Right cardiac atrium (tissue), 5 donors: Measurements from ENCODE around the gene AMPD3. TPM values are rescaled to one million over a fixed set of nuclear protein-coding genes. Genes with fewer than 3 reads are reported as not detected.

Experiments used
- ATAC-seq, 2 donors: fragments of 200-7000 bp; cut with Tn5 transposase; one replicate each; pipeline versions ENCODE4 v1.8.0 to v1.9.1; 2020; ENCODE audit warnings: moderate library complexity in 2 of 2, mild to moderate bottlenecking in 1 of 2
- DNase-seq, 3 donors: peaks; one replicate each; pipeline ENCODE4 v3.0.0-alpha.2; 2020
- H3K27ac ChIP-seq: one replicate; pipeline ENCODE4 v1.5.1; 2013; ENCODE audit warnings: mild to moderate bottlenecking, low read length, control low read depth, moderate library complexity
- H3K27me3 ChIP-seq: one replicate; pipeline ENCODE4 v1.6.1; 2013; ENCODE audit not compliant: control insufficient read depth, insufficient read depth
- H3K4me1 ChIP-seq: one replicate; pipeline ENCODE4 v1.6.1; 2013; ENCODE audit warnings: low read length; ENCODE audit not compliant: control insufficient read depth, insufficient read depth
- H3K4me3 ChIP-seq: one replicate; pipeline ENCODE4 v1.5.1; 2013; ENCODE audit warnings: low read length, control low read depth
- H3K9me3 ChIP-seq: one replicate; pipeline ENCODE4 v1.6.1; 2013; ENCODE audit warnings: low read length; ENCODE audit not compliant: control insufficient read depth
- WGBS: extraction: QIAGEN DNeasy Blood & Tissue Kit; methylation state at CpG from one replicate; pipeline ENCODE4 v1.1.7; 2013; 5-methylcytosine and 5-hydroxymethylcytosine counted together
- intact Hi-C, 4 donors: fragments of 100-400 bp; cut with DNase I; formaldehyde crosslinking; loops; one replicate each; pipeline versions ENCODE4 v1.11.0 to v1.14.0; 2022 to 2023
- polyA plus RNA-seq: library from polyadenylated mRNA; stranded (reverse); fragments of 200-250 nt; gene quantifications from one replicate; pipeline ENCODE4 v1.2.3, GENCODE V29; 2013
- total RNA-seq, 4 donors: library from RNA; stranded (reverse); fragmentation: NEBNext Ultra II Directional; extraction: Animal tissue kit (Norgen Biotek cat#: 25700); gene quantifications; one replicate each; pipeline ENCODE4 v1.2.1, GENCODE V29; 2021
- donor health status: healthy with polysubstance abuse.
- donor health status: DM: no; HTN: yes; CAD: no.
- donor health status: DM: no; HTN: no; CAD: no.
- donor health status: DM: no; HTN: yes; CAD: no; lungs with severe emphysema.
- donor health status: DM: yes; HTN: yes; CAD: no.

The AMPD3 gene
- total and polyA plus RNA-seq, 5 donors, result 3.5 to 10.8 (median 7.6) TPM

- H3K27ac ChIP-seq, result no peak overlapping the region
- H3K4me3 ChIP-seq, result no peak overlapping the region
- DNase-seq (no peak), ATAC-seq (no peak)
- no peaks in the 10 kb centered on the region for H3K4me1 ChIP-seq
- intact Hi-C loops, result no loop called here
- no peaks in the 10 kb centered on the region for H3K9me3 ChIP-seq
- H3K27me3 ChIP-seq, result no peaks in the 10 kb centered on the region
Measured at GRCh38 chr11:10528121-10528520, 73.1 kb downstream of the AMPD3 start.

- no peak for DNase-seq
- 98% methylated on average over 2 of the region's 2 CpGs for WGBS
- no peak for ATAC-seq
- intact Hi-C loops, result no loop called here
- H3K4me3 ChIP-seq, result no peak overlapping the region
- H3K27ac ChIP-seq, result no peak overlapping the region
- H3K27me3 ChIP-seq, result no peaks in the 10 kb centered on the region
- H3K4me1 ChIP-seq, result no peaks in the 10 kb centered on the region
- H3K9me3 ChIP-seq, result no peaks in the 10 kb centered on the region
Measured at GRCh38 chr11:10529279-10529678, 74.2 kb downstream of the AMPD3 start.

DNA sequence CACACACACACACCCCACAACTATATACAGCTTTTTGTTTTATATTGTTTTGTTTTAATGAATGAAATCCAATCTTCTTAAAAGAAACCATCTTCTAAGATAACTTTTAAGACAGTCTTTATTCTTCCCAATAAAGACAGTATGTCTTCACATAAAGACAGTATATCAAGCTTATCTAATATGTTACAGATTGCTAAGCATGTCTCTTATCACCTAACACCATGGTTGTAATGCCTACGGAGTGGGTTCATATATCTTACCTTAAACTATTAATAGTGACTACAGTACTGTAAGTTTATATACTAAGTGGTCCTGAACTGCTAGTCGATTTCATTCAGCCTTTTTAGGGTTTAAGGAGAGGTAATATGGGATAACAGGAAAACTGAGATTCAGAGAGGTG is 77.5 kb downstream of the AMPD3 start:
- Histone ChIP-seq H3K27ac (no peak overlapping the region), H3K27me3 (no peaks in the 10 kb centered on the region), H3K4me3 (no peak overlapping the region), H3K4me1 (no peaks in the 10 kb centered on the region), H3K9me3 (no peaks in the 10 kb centered on the region)
- DNase-seq (no peak), ATAC-seq (no peak)
- intact Hi-C loops, result no loop called here
- 61% methylated on average over 2 of the region's 2 CpGs for WGBS

GRCh38 chr11:10533323-10533722 is 78.3 kb downstream of the AMPD3 start:
- Histone ChIP-seq H3K27ac (no peak overlapping the region), H3K27me3 (no peaks in the 10 kb centered on the region), H3K4me1 (no peaks in the 10 kb centered on the region), H3K9me3 (no peaks in the 10 kb centered on the region), H3K4me3 (no peak overlapping the region)
- ATAC-seq (no peak), DNase-seq (no peak)
- intact Hi-C loops, result no loop called here

DNA sequence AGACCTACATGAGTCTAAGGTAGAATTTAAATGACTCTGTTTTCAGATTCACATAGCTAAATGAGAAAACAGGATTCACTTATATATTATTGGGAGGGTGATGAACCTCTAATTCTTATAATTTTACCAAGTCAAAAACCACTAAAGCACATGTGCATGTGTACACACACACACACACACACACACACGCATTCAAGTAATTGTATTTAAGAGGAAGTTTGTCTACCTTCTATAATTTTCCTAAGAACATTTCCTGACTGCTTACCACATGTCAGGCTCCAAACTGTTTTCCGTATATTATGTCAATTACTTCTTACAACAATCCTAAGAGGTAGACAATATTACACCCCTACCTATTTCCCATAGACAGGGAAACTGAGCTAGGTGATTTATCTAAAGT is 79.3 kb downstream of the AMPD3 start:
- DNase-seq (no peak), ATAC-seq (no peak)
- no peak overlapping the region for H3K4me3 ChIP-seq
- H3K4me1 ChIP-seq, result no peaks in the 10 kb centered on the region
- intact Hi-C loops, result no loop called here
- no peak overlapping the region for H3K27ac ChIP-seq
- no peaks in the 10 kb centered on the region for H3K27me3 ChIP-seq
- WGBS, result 65% methylated on average over 2 of the region's 2 CpGs
- H3K9me3 ChIP-seq, result no peaks in the 10 kb centered on the region

DNA sequence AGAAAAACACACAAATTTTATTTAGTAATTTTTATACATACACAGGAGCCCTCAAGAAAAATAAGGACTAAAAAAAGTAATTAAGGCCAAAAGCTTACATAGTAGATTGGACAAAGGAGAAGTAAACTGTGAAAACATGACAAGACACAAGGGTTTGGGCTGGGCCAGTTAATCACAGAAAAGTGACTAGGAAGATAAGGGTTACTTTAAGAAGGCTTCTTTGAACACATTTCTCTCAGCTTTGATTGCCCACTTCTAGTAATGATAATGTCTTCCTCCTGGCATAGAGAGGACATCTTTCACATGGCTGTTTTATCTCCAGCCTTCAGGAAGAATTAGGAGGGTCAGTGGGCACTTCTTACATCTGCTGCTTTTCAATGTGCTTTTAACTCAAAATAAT is 82.5 kb downstream of the AMPD3 start:
- no peaks in the 10 kb centered on the region for H3K4me1 ChIP-seq
- H3K9me3 ChIP-seq, result no peaks in the 10 kb centered on the region
- H3K27ac ChIP-seq, result no peak overlapping the region
- intact Hi-C loops, result no loop called here
- no peak for DNase-seq
- H3K4me3 ChIP-seq, result no peak overlapping the region
- ATAC-seq, result no peak
- H3K27me3 ChIP-seq, result no peaks in the 10 kb centered on the region

- Histone ChIP-seq H3K27me3 (no peaks in the 10 kb centered on the region), H3K4me3 (no peak overlapping the region), H3K9me3 (no peaks in the 10 kb centered on the region), H3K4me1 (no peaks in the 10 kb centered on the region), H3K27ac (no peak overlapping the region)
- WGBS, result 66% methylated on average over 1 of the region's 1 CpG
- intact Hi-C loops, result no loop called here
- DNase-seq (no peak), ATAC-seq (no peak)
Measured at GRCh38 chr11:10538924-10539323, 83.9 kb downstream of the AMPD3 start.

DNA sequence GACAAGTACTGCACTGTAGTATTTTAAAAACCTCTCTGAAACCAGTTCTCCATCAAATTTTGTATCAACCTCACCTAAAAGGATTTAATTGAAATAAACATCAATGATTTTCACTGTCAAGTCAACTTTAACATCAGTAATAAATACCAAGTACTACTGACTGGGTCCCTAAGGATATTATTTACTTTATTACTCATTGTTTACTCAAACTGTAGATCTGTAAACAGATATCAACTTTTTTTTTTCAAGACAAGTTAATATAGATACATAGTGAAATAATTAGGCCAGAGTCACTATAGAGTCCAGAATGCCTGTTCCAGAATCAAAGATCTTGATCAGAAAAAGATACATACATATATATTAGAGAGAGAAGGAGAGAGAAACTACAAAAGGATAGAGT is 84.3 kb downstream of the AMPD3 start:
- Histone ChIP-seq H3K27me3 (no peaks in the 10 kb centered on the region), H3K9me3 (no peaks in the 10 kb centered on the region), H3K27ac (no peak overlapping the region), H3K4me3 (no peak overlapping the region), H3K4me1 (no peaks in the 10 kb centered on the region)
- intact Hi-C loops, result no loop called here
- DNase-seq, result no peak
- ATAC-seq, result no peak

GRCh38 chr11:10540546-10540914 is 85.5 kb downstream of the AMPD3 start:
- Histone ChIP-seq H3K4me1 (no peaks in the 10 kb centered on the region), H3K27ac (peak overlapping the region; percentile 79), H3K9me3 (no peaks in the 10 kb centered on the region), H3K27me3 (no peaks in the 10 kb centered on the region), H3K4me3 (peak overlapping the region; percentile 75)
- intact Hi-C loops, result loop anchor here in 1 of 4 donors (10.0 kb wide), 1 partner anchor 194 kb away; no protein-coding TSS in a partner anchor
- no peak for DNase-seq
- ATAC-seq, result peak; percentile 56 to 65
- under 1% methylated on average over 25 of the region's 25 CpGs for WGBS

- WGBS, result under 1% methylated on average over 54 of the region's 54 CpGs
- peak within 1 kb of the TSS; percentile 79 for H3K27ac ChIP-seq
- intact Hi-C loops, result loop anchor here in 1 of 4 donors (10.0 kb wide), 1 partner anchor 194 kb away; no protein-coding TSS in a partner anchor
Measured at GRCh38 chr11:10540915-10541560, 86.0 kb downstream of the AMPD3 start, which contains the start of gene RNF141. Gene RNF141, minus strand, starts transcription at chr11:10541187. Its CDS starts 7,029 bp downstream, at chr11:10534158.

GRCh38 chr11:10541561-10541930 is 86.5 kb downstream of the AMPD3 start:
- ATAC-seq (no peak), DNase-seq (no peak)
- Histone ChIP-seq H3K27ac (no peak overlapping the region), H3K9me3 (no peaks in the 10 kb centered on the region), H3K4me1 (no peaks in the 10 kb centered on the region), H3K4me3 (peak overlapping the region; percentile 28), H3K27me3 (no peaks in the 10 kb centered on the region)
- 62% methylated on average over 5 of the region's 5 CpGs for WGBS
- intact Hi-C loops, result loop anchor here in 1 of 4 donors (10.0 kb wide), 1 partner anchor 193 kb away; no protein-coding TSS in a partner anchor

More at GRCh38 chr11:10540915-10541560, 86.0 kb downstream of the AMPD3 start, which contains the start of gene RNF141:
- peak; percentile 100 for ATAC-seq
- Histone ChIP-seq H3K4me3 (peak within 1 kb of the TSS; percentile 75), H3K9me3 (no peaks in the 10 kb centered on the region), H3K4me1 (no peaks in the 10 kb centered on the region), H3K27me3 (no peaks in the 10 kb centered on the region)
- DNase-seq, result peak; percentile 95 to 99 (median 98)

- DNase-seq (no peak), ATAC-seq (no peak)
- no peaks in the 10 kb centered on the region for H3K27me3 ChIP-seq
- no peak overlapping the region for H3K27ac ChIP-seq
- H3K9me3 ChIP-seq, result no peaks in the 10 kb centered on the region
- no peak overlapping the region for H3K4me3 ChIP-seq
- 90% methylated on average over 3 of the region's 3 CpGs for WGBS
- H3K4me1 ChIP-seq, result no peaks in the 10 kb centered on the region
- intact Hi-C loops, result loop anchor here in 1 of 4 donors (10.0 kb wide), 1 partner anchor 192 kb away; no protein-coding TSS in a partner anchor
Measured at GRCh38 chr11:10542776-10543175, 87.7 kb downstream of the AMPD3 start.
